Endothelial cell of umbilical vein (primary cell): ENCODE data around the gene MFAP4. TPM values are rescaled to one million over a fixed set of nuclear protein-coding genes. Genes with fewer than 3 reads are reported as not detected.

Experiments
- BruUV-seq: library from RNA; stranded (reverse); fragments of 400-500 nt; replicated peaks from 2 replicates; lab custom pipeline; 2021; lab: Mats Ljungman, UMichigan
- CTCF ChIA-PET: fragments of 300-600, 350-600 bp; sonication (Branson Sonifier 250); formaldehyde crosslinking; loops from one replicate; lab custom pipeline; 2021; ENCODE audit warnings: antibody characterized with exemption, inconsistent platforms; lab: Charles Lee
- POLR2A ChIA-PET: fragments of 300-600, 350-600 bp; sonication (Branson Sonifier 250); formaldehyde crosslinking; loops from one replicate; lab custom pipeline; 2021; ENCODE audit warnings: antibody characterized with exemption, inconsistent platforms; lab: Charles Lee
- DNase-seq: peaks from one replicate; pipeline ENCODE4 v3.0.0-alpha.2; 2011; ENCODE audit warnings: low read depth, low spot score
- FAIRE-seq: peaks from 2 replicates; lab custom pipeline; 2011; peaks lifted over from hg19 to GRCh38; lab: Jason Lieb, UNC
- H2AFZ ChIP-seq: 2 replicates; pipeline ENCODE4 v1.6.0; 2012; ENCODE audit warnings: low read depth, low read length, control low read depth, inconsistent platforms
- H3K27ac ChIP-seq: 2 replicates; pipeline ENCODE4 v1.5.1; 2011; ENCODE audit warnings: low read depth, mild to moderate bottlenecking, control low read depth, low read length, moderate library complexity; ENCODE audit not compliant: insufficient read depth
- H3K27me3 ChIP-seq, 2 experiments: 2 replicates each; pipeline versions ENCODE4 v1.6.0 to v1.6.1; 2011; ENCODE audit warnings: low read length in 2 of 2, mixed read lengths in 1 of 2; ENCODE audit not compliant: control insufficient read depth in 2 of 2, insufficient read depth in 2 of 2
- H3K36me3 ChIP-seq, 2 experiments: 2 replicates in 1 of 2; 3 replicates in 1 of 2; pipeline ENCODE4 v1.5.1; 2011; ENCODE audit warnings: low read length in 2 of 2, mild to moderate bottlenecking in 1 of 2, moderate library complexity in 1 of 2; ENCODE audit not compliant: control insufficient read depth in 2 of 2, insufficient read depth in 2 of 2; ENCODE audit errors: extremely low read depth in 1 of 2
- H3K4me1 ChIP-seq: 3 replicates; pipeline ENCODE4 v1.5.1; 2011; ENCODE audit warnings: mild to moderate bottlenecking, low read length; ENCODE audit not compliant: control insufficient read depth, insufficient read depth; ENCODE audit errors: extremely low read depth
- H3K4me2 ChIP-seq: 2 replicates; pipeline ENCODE4 v1.6.1; 2011; ENCODE audit warnings: low read length, control low read depth, mixed read lengths; ENCODE audit not compliant: insufficient read depth
- H3K4me3 ChIP-seq, 3 experiments: fragments of 200-600 bp in 1 of 3; sonication (generic), shearing (Covaris generic) in 1 of 3; replicated peaks in 1 of 3; 2 replicates each; pipeline ENCODE4 v1.5.1; 2011 to 2016; ENCODE audit warnings: control low read depth in 3 of 3, low read length in 3 of 3, mild to moderate bottlenecking in 2 of 3, inconsistent platforms in 1 of 3, low read depth in 1 of 3, moderate library complexity in 1 of 3; ENCODE audit not compliant: insufficient read depth in 1 of 3
- H3K79me2 ChIP-seq: 2 replicates; pipeline ENCODE4 v1.6.0; 2012; ENCODE audit warnings: low read length, inconsistent platforms; ENCODE audit not compliant: control insufficient read depth, insufficient read depth
- H3K9ac ChIP-seq: replicated peaks from 2 replicates; pipeline ENCODE3; 2011; ENCODE audit warnings: low read length, control low read depth; ENCODE audit not compliant: insufficient read depth; ENCODE audit errors: extremely low read depth
- H3K9me1 ChIP-seq: replicated peaks from 3 replicates; pipeline ENCODE4 v1.6.0; 2011; ENCODE audit warnings: mild to moderate bottlenecking, low read length; ENCODE audit not compliant: control insufficient read depth, insufficient read depth; ENCODE audit errors: extremely low read depth
- H3K9me3 ChIP-seq: replicated peaks from 2 replicates; pipeline ENCODE4 v1.5.1; 2012; ENCODE audit warnings: low read length, inconsistent platforms; ENCODE audit not compliant: control insufficient read depth, insufficient read depth
- H4K20me1 ChIP-seq: replicated peaks from 2 replicates; pipeline ENCODE3; 2011; ENCODE audit warnings: mild to moderate bottlenecking, low read length; ENCODE audit not compliant: control insufficient read depth, insufficient read depth; ENCODE audit errors: extremely low read depth
- CTCF ChIP-seq, 2 donors: IDR thresholded peaks; 1 replicate in 1 of 2; 2 replicates in 1 of 2; pipeline ENCODE4 v1.5.1; 2011; ENCODE audit warnings: low read length in 2 of 2, mild to moderate bottlenecking in 2 of 2, moderate library complexity in 2 of 2, control low read depth in 1 of 2, inconsistent platforms in 1 of 2, low read depth in 1 of 2; ENCODE audit not compliant: insufficient read depth in 1 of 2; ENCODE audit errors: extremely low read depth in 1 of 2
- EZH2 ChIP-seq: IDR thresholded peaks from 2 replicates; pipeline ENCODE4 v1.6.1; 2012; ENCODE audit warnings: borderline replicate concordance, low read depth, mild to moderate bottlenecking, moderate library complexity, low read length, inconsistent platforms; ENCODE audit not compliant: severe bottlenecking
- FOS ChIP-seq: IDR thresholded peaks from 2 replicates; pipeline ENCODE4 v1.6.1; 2011; ENCODE audit warnings: mild to moderate bottlenecking, low read length, moderate library complexity, borderline replicate concordance; ENCODE audit not compliant: insufficient read depth
- GATA2 ChIP-seq: IDR thresholded peaks from 2 replicates; pipeline ENCODE4 v1.7.0; 2011; ENCODE audit warnings: low read depth, mild to moderate bottlenecking, moderate library complexity, mixed read lengths, low read length; ENCODE audit not compliant: insufficient read length, insufficient read depth
- JUN ChIP-seq: IDR thresholded peaks from 2 replicates; pipeline ENCODE4 v1.6.1; 2011; ENCODE audit warnings: borderline replicate concordance, low read depth; ENCODE audit not compliant: insufficient read length, insufficient read depth
- MAX ChIP-seq: IDR thresholded peaks from 2 replicates; pipeline ENCODE4 v1.6.1; 2011; ENCODE audit not compliant: insufficient read depth, insufficient read length
- MYC ChIP-seq: IDR thresholded peaks from one replicate; pipeline ENCODE4 v1.6.1; 2011; ENCODE audit warnings: mild to moderate bottlenecking, low read depth, low read length
- POLR2A ChIP-seq: IDR thresholded peaks from 2 replicates; pipeline ENCODE4 v1.6.1; 2012; ENCODE audit warnings: low read depth, mild to moderate bottlenecking, control low read depth, low read length
- POLR2AphosphoS5 ChIP-seq: IDR thresholded peaks from 2 replicates; pipeline ENCODE4 v1.6.1; 2012; ENCODE audit warnings: low read depth, mild to moderate bottlenecking, control low read depth, low read length, moderate library complexity; ENCODE audit not compliant: insufficient read depth
- dilution Hi-C: fragments of 300-500 bp; cut with MboI; formaldehyde crosslinking; loops from one replicate; pipeline ENCODE4 v1.15.0; 2019; ENCODE audit warnings: low sequenced_read_pairs; ENCODE audit not compliant: extremely low pct_ligation_motif_present
- intact Hi-C: fragments of 100-400 bp; cut with micrococcal nuclease; formaldehyde crosslinking; loops from one replicate; pipeline ENCODE4 v1.10.0; 2022
- polyA plus RNA-seq, 4 experiments: library from polyadenylated mRNA; depleted of rRNA in 3 of 4; stranded (reverse) in 3 of 4; unstranded in 1 of 4; fragments of >200 nt; gene quantifications; 2 replicates each; pipeline versions ENCODE4 v1.2.1 to v1.2.3, GENCODE V29; 2011 to 2012; ENCODE audit warnings: missing spikeins in 1 of 4
- total RNA-seq: library from RNA; stranded (reverse); gene quantifications from 2 replicates; pipeline ENCODE4 v1.2.3, GENCODE V29; 2021

MFAP4 gene
- total and polyA plus RNA-seq, 2 donors (not counting 3 experiments of a cell fraction or from before 2014, with no cell fraction given), result not detected

- Histone ChIP-seq H3K9ac (no peak overlapping the region), H3K27me3 (no peaks in the 10 kb centered on the region), H2AFZ (no peak overlapping the region), H3K9me1 (no peaks in the 10 kb centered on the region), H3K36me3 (no peaks in the 10 kb centered on the region), H3K4me2 (no peak overlapping the region), H3K79me2 (no peaks in the 10 kb centered on the region), H3K4me3 (no peak overlapping the region), H3K9me3 (no peaks in the 10 kb centered on the region), H3K4me1 (no peaks in the 10 kb centered on the region), H3K27ac (no peak overlapping the region), H4K20me1 (no peaks in the 10 kb centered on the region)
- FAIRE-seq, result no peak
- POLR2A ChIA-PET, result no interaction called here
- DNase-seq, result no peak
- intact Hi-C loops (no loop called here), dilution Hi-C loops (no loop called here)
- no TSS peak for BruUV-seq
- TF ChIP-seq EZH2 (no peak), JUN (no peak), POLR2A (no peak), GATA2 (no peak), FOS (no peak), MYC (no peak)
- CTCF ChIA-PET, result no interaction called here
Observed at GRCh38 chr17:19404264-19404663, 17.3 kb upstream of the MFAP4 start.

GRCh38 chr17:19403021-19403420 lies 16.0 kb upstream of the MFAP4 start:
- TF ChIP-seq MYC, result no peak
- TF ChIP-seq FOS, result no peak
- TF ChIP-seq EZH2, result no peak
- no peak for TF ChIP-seq CTCF (IDR thresholded peaks at IDR 0.05; ENCODE audit: extremely low read depth in 1 of 2, insufficient read depth in 1 of 2, low read depth in 1 of 2, low read length in 2 of 2)
- TF ChIP-seq JUN, result no peak
- TF ChIP-seq GATA2, result no peak
- TF ChIP-seq POLR2AphosphoS5, result no peak
- no peak for TF ChIP-seq MAX
- no peak for TF ChIP-seq POLR2A
- FAIRE-seq (no peak), DNase-seq (no peak)
- POLR2A ChIA-PET, result no interaction called here
- dilution Hi-C loops, result no loop called here
- H4K20me1 ChIP-seq, result no peaks in the 10 kb centered on the region
- no peak overlapping the region for H3K4me2 ChIP-seq
- no peak overlapping the region for H3K4me3 ChIP-seq
- no peaks in the 10 kb centered on the region for H3K27me3 ChIP-seq
- peaks cover 9% of the 10 kb centered on the region for H3K4me1 ChIP-seq
- H3K27ac ChIP-seq, result no peak overlapping the region
- no peaks in the 10 kb centered on the region for H3K36me3 ChIP-seq
- intact Hi-C loops, result no loop called here
- H3K79me2 ChIP-seq, result no peaks in the 10 kb centered on the region
- H3K9me1 ChIP-seq, result no peaks in the 10 kb centered on the region
- H2AFZ ChIP-seq, result no peak overlapping the region
- CTCF ChIA-PET, result no interaction called here
- no TSS peak for BruUV-seq
- no peak overlapping the region for H3K9ac ChIP-seq
- no peaks in the 10 kb centered on the region for H3K9me3 ChIP-seq
